Frontal cortex (tissue), 4 donors: ENCODE data around the gene TET3. TPM values are rescaled to one million over a fixed set of nuclear protein-coding genes. Genes with fewer than 3 reads are reported as not detected.

Source experiments
- DNase-seq, 2 donors: peaks; one replicate each; pipeline ENCODE4 v3.0.0; 2012; ENCODE audit warnings: low spot score in 2 of 2
- FAIRE-seq: peaks from 2 replicates; lab custom pipeline; 2012; peaks lifted over from hg19 to GRCh38; lab: Jason Lieb, UNC
- total RNA-seq: library from RNA; depleted of rRNA; stranded (reverse); fragments of >200 nt; gene quantifications from one replicate; pipeline ENCODE4 v1.2.3, GENCODE V29; 2014
- donor health status: control.
- donor health status: control.
- donor health status: control.

The TET3 gene
- total RNA-seq, 1 donor from 2014 or later = 15.9 TPM

GRCh38 chr2:73985308-73986084 lies 786 bp downstream of the TET3 start:
- FAIRE-seq = no peak
- DNase-seq = peak; percentile 72 to 80

GRCh38 chr2:73986085-73986681 lies 1.5 kb downstream of the TET3 start:
- no peak for DNase-seq
- FAIRE-seq = no peak

GRCh38 chr2:73987109-73987947 lies 2.6 kb downstream of the TET3 start:
- DNase-seq = peak; percentile 51 to 55
- no peak for FAIRE-seq

- DNase-seq (no peak), FAIRE-seq (no peak)
These were observed 3.4 kb downstream of the TET3 start for GRCh38 chr2:73987948-73988700.

- no peak for DNase-seq
- FAIRE-seq = no peak
These were observed 5.3 kb downstream of the TET3 start for GRCh38 chr2:73989972-73990371.

- FAIRE-seq = no peak
- no peak for DNase-seq
These were observed 5.8 kb downstream of the TET3 start for GRCh38 chr2:73990531-73990930.

GRCh38 chr2:73992036-73992435 lies 7.3 kb downstream of the TET3 start:
- DNase-seq (no peak), FAIRE-seq (no peak)

- FAIRE-seq = no peak
These were observed 8.7 kb downstream of the TET3 start for GRCh38 chr2:73993376-73993775.

GRCh38 chr2:73993778-73994177 lies 9.1 kb downstream of the TET3 start:
- DNase-seq = no peak
- FAIRE-seq = no peak

More at GRCh38 chr2:73993376-73993775, 8.7 kb downstream of the TET3 start:
- no peak for DNase-seq

GRCh38 chr2:73994178-73994831 lies 9.6 kb downstream of the TET3 start:
- FAIRE-seq = no peak
- DNase-seq = no peak

GRCh38 chr2:73995810-73996209 lies 11.1 kb downstream of the TET3 start:
- DNase-seq (no peak), FAIRE-seq (no peak)

- FAIRE-seq (no peak), DNase-seq (no peak)
These were observed 13.1 kb downstream of the TET3 start for GRCh38 chr2:73997813-73998212.

- FAIRE-seq (no peak), DNase-seq (no peak)
These were observed 13.7 kb downstream of the TET3 start for GRCh38 chr2:73998451-73998850.

- FAIRE-seq (no peak), DNase-seq (no peak)
These were observed 14.2 kb downstream of the TET3 start for GRCh38 chr2:73998933-73999332.

- FAIRE-seq = no peak
- no peak for DNase-seq
These were observed 15.3 kb downstream of the TET3 start for GRCh38 chr2:73999881-74000597.

- no peak for DNase-seq
- no peak for FAIRE-seq
These were observed 16.0 kb downstream of the TET3 start for GRCh38 chr2:74000666-74001065.

GRCh38 chr2:74001121-74001520 lies 16.4 kb downstream of the TET3 start:
- FAIRE-seq = no peak
- DNase-seq = no peak

GRCh38 chr2:74001781-74002504 lies 17.2 kb downstream of the TET3 start:
- DNase-seq (no peak), FAIRE-seq (no peak)
